Mammary microvascular endothelial cell (primary cell): ENCODE data around the gene FAM228A. TPM values are rescaled to one million over a fixed set of nuclear protein-coding genes. Genes with fewer than 3 reads are reported as not detected.

Experiments
- total RNA-seq: library from RNA; depleted of rRNA; stranded (reverse); fragments of >200 nt; gene quantifications from 2 replicates; pipeline ENCODE4 v1.2.3, GENCODE V29; 2015

The FAM228A gene
- total RNA-seq: 0.07 and 2.4 TPM in 2 replicates

DNA sequence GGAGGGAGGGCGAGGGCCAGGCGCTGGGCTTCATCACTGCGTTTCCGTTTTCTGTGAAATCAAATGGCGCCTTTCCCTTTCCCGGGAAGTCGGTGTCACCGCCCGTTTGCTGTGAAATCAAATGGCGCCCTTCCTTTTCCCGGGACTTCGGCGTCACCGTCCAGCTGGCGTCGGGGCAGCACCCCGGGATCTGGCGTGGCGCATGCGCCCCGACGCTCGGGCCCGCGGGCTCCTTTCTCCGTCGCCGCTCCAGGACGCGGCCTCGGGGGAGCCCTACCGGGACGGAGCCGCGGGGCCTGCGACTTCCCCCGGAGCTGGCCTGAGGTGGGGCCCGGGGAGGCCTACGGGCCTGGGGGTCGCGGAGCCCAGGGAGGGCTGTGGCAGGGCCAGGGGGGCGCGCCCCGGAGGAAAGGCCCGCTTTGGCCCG lies at the start of gene FAM228A:
TSS of gene FAM228A (plus strand) at position 203 of the 427 bp plus-strand sequence. CDS start 428 bp downstream, outside the sequence.

Other genes starting within 250 kb of the FAM228A start
- gene ATAD2B, start 247.9 kb upstream of the FAM228A start, total RNA-seq: 4.7 and 5.1 TPM in 2 replicates
- 9.9 and 17.1 TPM in 2 replicates for gene UBXN2A, start 234.6 kb upstream of the FAM228A start, total RNA-seq
- gene MFSD2B, start 165.0 kb upstream of the FAM228A start, total RNA-seq: 0.20 and 0.59 TPM in 2 replicates
- gene WDCP, start 127.7 kb upstream of the FAM228A start, total RNA-seq: 10.6 and 12.1 TPM in 2 replicates
- gene FKBP1B, start 125.3 kb upstream of the FAM228A start, total RNA-seq: 15.6 and 21.6 TPM in 2 replicates
- gene SF3B6, start 98.7 kb upstream of the FAM228A start, total RNA-seq: 196 and 209 TPM in 2 replicates
- 114 and 133 TPM in 2 replicates for gene TP53I3, start 90.2 kb upstream of the FAM228A start, total RNA-seq
- 0.69 TPM in 1 of 2 replicates, not detected in the other for gene PFN4, start 51.7 kb upstream of the FAM228A start, total RNA-seq
- gene FAM228B, start 51.6 kb upstream of the FAM228A start, total RNA-seq: 1.1 and 2.0 TPM in 2 replicates
- 28.0 and 31.4 TPM in 2 replicates for gene ITSN2, start 185.5 kb downstream of the FAM228A start, total RNA-seq